Measurements from ENCODE around the gene DUSP16.

Gene DUSP16

GRCh38 chr12:12439636-12440035, 123.0 kb downstream of the DUSP16 start:
- no peak overlapping the region for H3K4me3 ChIP-seq (ENCODE audit: low read depth, low read length)
- in situ Hi-C loops (cut with HindIII; ENCODE audit: low sequenced_read_pairs): no loop called here
- no peak for TF ChIP-seq CTCF (IDR thresholded peaks at IDR 0.05; ENCODE audit: low read depth, low read length, missing control alignments)
- no peak for DNase-seq (ENCODE audit: low read depth)

- no peak overlapping the region for H3K4me3 ChIP-seq (ENCODE audit: low read depth, low read length)
- no peak for TF ChIP-seq CTCF (IDR thresholded peaks at IDR 0.05; ENCODE audit: low read depth, low read length, missing control alignments)
- no peak for DNase-seq (ENCODE audit: low read depth)
- in situ Hi-C loops (cut with HindIII; ENCODE audit: low sequenced_read_pairs): no loop called here
These were observed 125.8 kb downstream of the DUSP16 start for GRCh38 chr12:12436831-12437345.

- no peak overlapping the region for H3K4me3 ChIP-seq (ENCODE audit: low read depth, low read length)
- in situ Hi-C loops (cut with HindIII; ENCODE audit: low sequenced_read_pairs): no loop called here
- TF ChIP-seq CTCF (IDR thresholded peaks at IDR 0.05; ENCODE audit: low read depth, low read length, missing control alignments): no peak
- no peak for DNase-seq (ENCODE audit: low read depth)
These were observed 129.4 kb downstream of the DUSP16 start for GRCh38 chr12:12433203-12433731.

- TF ChIP-seq CTCF (IDR thresholded peaks at IDR 0.05; ENCODE audit: low read depth, low read length, missing control alignments): no peak
- in situ Hi-C loops (cut with HindIII; ENCODE audit: low sequenced_read_pairs): no loop called here
- no peak overlapping the region for H3K4me3 ChIP-seq (ENCODE audit: low read depth, low read length)
- DNase-seq (ENCODE audit: low read depth): peak; percentile 81
These were observed 130.3 kb downstream of the DUSP16 start for GRCh38 chr12:12432364-12432763.

GRCh38 chr12:12428961-12429657, 133.6 kb downstream of the DUSP16 start:
- no peak for DNase-seq (ENCODE audit: low read depth)
- H3K4me3 ChIP-seq (ENCODE audit: low read depth, low read length): no peak overlapping the region
- TF ChIP-seq CTCF (IDR thresholded peaks at IDR 0.05; ENCODE audit: low read depth, low read length, missing control alignments): no peak
- in situ Hi-C loops (cut with HindIII; ENCODE audit: low sequenced_read_pairs): no loop called here

- H3K4me3 ChIP-seq (ENCODE audit: low read depth, low read length): no peak overlapping the region
- no peak for DNase-seq (ENCODE audit: low read depth)
- TF ChIP-seq CTCF (IDR thresholded peaks at IDR 0.05; ENCODE audit: low read depth, low read length, missing control alignments): no peak
- in situ Hi-C loops (cut with HindIII; ENCODE audit: low sequenced_read_pairs): no loop called here
These were observed 134.6 kb downstream of the DUSP16 start for GRCh38 chr12:12428047-12428446.

Measured in astrocyte of the cerebellum (primary cell).